ENCODE results near the gene ESRRG. TPM values are rescaled to one million over a fixed set of nuclear protein-coding genes. Genes with fewer than 3 reads are reported as not detected.

The ESRRG gene
- total and polyA plus RNA-seq, 3 donors from 2014 or later = 0.93 to 2.2 (median 1.6) TPM

DNA sequence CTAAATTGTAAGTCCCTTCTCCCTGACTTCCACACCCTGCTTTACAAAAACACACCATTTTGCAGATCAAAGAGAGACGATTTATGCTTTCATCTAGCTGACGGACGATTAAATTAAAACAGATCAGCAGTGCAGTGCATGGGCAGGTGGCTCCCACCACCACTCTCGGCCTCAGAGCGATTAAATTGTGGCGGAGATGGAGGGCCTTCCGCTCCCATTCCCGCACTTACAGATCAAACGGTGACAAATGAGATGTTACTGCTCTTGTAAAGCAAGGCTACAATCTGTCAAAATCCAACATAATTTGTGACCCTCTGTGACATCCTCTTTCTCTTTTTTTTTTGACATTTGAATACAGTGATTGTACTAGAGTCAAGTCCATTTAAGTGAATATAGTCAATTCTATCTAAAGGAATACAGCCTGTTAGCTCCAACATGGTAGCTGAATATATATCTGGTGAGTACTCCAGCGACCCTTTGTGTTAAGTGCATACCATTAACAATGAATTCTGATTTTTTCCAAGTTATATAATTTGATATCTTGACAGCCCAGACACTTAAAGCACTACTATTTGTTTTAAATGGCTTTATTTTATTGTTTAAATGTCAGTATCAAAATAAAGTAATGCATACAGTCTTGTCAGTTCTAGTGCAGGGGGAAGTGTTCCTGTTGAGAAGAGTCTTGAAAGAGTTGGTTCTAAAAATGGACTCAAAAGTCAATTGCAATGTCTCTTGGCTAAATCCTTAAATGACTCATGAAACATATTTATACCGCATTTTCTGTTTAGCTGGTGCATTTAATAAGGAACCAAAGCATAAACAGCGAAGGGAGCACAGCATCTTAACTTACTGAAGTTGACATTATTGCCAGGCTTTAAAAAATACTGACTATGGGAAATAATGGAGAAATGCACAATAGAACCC is 109.0 kb downstream of the ESRRG start:
- no peak overlapping the region for H3K4me3 ChIP-seq
- no peaks in the 10 kb centered on the region for H3K27me3 ChIP-seq
- WGBS, 2 donors = 84 to 87% methylated on average over 12 of the region's 12 CpGs
- TF ChIP-seq, protein P1, sequence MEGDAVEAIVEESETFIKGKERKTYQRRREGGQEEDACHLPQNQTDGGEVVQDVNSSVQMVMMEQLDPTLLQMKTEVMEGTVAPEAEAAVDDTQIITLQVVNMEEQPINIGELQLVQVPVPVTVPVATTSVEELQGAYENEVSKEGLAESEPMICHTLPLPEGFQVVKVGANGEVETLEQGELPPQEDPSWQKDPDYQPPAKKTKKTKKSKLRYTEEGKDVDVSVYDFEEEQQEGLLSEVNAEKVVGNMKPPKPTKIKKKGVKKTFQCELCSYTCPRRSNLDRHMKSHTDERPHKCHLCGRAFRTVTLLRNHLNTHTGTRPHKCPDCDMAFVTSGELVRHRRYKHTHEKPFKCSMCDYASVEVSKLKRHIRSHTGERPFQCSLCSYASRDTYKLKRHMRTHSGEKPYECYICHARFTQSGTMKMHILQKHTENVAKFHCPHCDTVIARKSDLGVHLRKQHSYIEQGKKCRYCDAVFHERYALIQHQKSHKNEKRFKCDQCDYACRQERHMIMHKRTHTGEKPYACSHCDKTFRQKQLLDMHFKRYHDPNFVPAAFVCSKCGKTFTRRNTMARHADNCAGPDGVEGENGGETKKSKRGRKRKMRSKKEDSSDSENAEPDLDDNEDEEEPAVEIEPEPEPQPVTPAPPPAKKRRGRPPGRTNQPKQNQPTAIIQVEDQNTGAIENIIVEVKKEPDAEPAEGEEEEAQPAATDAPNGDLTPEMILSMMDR (IDR thresholded peaks at IDR 0.05) = no peak
- TF ChIP-seq POLR2A (IDR thresholded peaks at IDR 0.05) = no peak
- intact Hi-C loops (cut with DNase I; ENCODE audit: low total_unique reads) = no loop called here
- H3K9me3 ChIP-seq = no peaks in the 10 kb centered on the region
- H3K36me3 ChIP-seq (ENCODE audit: low read depth, missing control alignments) = no peaks in the 10 kb centered on the region
- DNase-seq = no peak
- no peak overlapping the region for H3K27ac ChIP-seq
- H3K4me1 ChIP-seq = no peaks in the 10 kb centered on the region

DNA sequence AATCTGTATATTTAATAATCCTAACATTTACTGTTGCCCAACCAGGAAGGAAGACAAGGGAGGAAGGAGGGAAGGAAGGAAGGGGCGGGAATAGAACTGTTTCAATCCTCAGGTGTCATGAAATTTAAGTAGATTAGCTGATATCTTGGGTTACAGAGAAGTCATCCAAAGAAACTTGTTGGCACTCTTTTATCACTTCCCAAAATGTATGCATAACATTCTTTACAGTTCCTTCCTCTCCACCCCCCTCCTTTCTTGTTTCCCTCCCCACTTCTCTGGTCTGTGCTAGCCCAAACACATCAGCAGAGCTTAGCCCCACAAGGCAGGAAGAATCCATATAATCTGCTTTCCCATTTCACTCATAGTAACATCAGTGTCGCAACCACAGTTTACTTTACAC is 110.9 kb downstream of the ESRRG start:
- TF ChIP-seq POLR2A (IDR thresholded peaks at IDR 0.05) = no peak
- TF ChIP-seq, protein P1 (IDR thresholded peaks at IDR 0.05) = no peak
- Histone ChIP-seq H3K4me3 (no peak overlapping the region), H3K27me3 (no peaks in the 10 kb centered on the region), H3K4me1 (no peaks in the 10 kb centered on the region), H3K36me3 (ENCODE audit: low read depth, missing control alignments) (no peaks in the 10 kb centered on the region), H3K27ac (no peak overlapping the region), H3K9me3 (no peaks in the 10 kb centered on the region)
- intact Hi-C loops (cut with DNase I; ENCODE audit: low total_unique reads) = no loop called here
- DNase-seq = no peak
- WGBS, 2 donors = 90 to 93% methylated on average over 2 of the region's 2 CpGs

DNA sequence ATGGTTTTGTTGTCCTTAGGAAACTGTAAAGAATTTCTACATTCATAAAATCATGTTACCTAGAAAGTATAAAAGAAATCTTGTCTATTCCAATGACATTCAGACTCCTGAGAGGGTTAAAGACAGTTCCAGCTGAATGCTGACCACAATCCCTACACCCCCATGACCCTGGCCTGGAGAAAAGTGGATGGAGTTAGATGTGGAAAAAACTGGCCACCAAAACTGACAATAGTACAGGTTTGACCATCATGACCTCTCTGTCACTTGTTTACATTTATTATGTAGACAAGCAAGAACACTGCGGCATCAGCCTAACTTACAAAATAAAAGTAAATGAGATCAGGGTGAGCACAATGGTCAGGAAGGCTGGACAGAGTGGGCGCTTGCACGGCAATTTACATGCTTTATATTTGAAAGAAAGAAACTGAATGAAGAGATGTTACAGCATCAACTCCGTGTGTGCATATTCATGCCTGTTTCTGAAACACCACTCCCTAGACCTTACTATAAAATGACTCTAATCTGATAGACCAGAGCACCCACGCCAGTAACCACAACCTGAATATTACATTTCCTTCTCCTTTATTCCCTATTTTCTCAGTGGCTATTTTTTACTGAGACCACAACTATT is 116.0 kb downstream of the ESRRG start:
- intact Hi-C loops (cut with DNase I; ENCODE audit: low total_unique reads) = no loop called here
- Histone ChIP-seq H3K4me3 (no peak overlapping the region), H3K27ac (no peak overlapping the region), H3K4me1 (no peaks in the 10 kb centered on the region), H3K36me3 (ENCODE audit: low read depth, missing control alignments) (no peaks in the 10 kb centered on the region), H3K27me3 (no peaks in the 10 kb centered on the region), H3K9me3 (no peaks in the 10 kb centered on the region)
- TF ChIP-seq POLR2A (IDR thresholded peaks at IDR 0.05) = no peak
- TF ChIP-seq, protein P1 (IDR thresholded peaks at IDR 0.05) = no peak
- DNase-seq = no peak
- WGBS, 2 donors = 79 to 83% methylated on average over 5 of the region's 5 CpGs

DNA sequence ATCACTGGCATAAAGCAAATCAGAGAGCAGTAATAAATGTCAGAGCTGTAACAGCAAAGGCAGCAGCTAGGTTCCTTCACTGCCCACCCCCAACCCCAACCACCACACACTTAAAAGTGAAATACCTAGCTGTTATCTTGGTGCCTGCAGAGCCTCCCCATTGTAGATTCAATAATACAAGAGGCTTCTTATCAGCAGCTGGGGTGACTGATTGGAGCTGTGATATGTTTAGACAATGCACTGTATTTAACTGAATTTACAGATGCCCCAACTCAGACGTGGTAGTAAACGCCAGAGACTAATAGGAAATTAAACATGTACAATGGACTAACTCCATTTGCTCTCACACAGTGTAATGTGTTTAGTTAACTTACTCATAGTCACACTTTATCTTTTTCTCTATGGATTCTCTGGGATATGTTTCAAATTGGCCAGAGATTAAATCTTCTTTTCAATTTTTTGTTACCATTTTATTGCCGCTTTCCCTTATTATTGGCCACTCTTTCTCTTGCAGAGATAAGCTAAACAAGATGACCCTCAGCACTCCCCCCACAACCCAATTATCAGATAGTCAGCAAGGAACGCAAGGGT is 117.1 kb downstream of the ESRRG start:
- no peak for DNase-seq
- TF ChIP-seq, protein P1 (IDR thresholded peaks at IDR 0.05) = no peak
- TF ChIP-seq POLR2A (IDR thresholded peaks at IDR 0.05) = no peak
- Histone ChIP-seq H3K27me3 (no peaks in the 10 kb centered on the region), H3K4me1 (no peaks in the 10 kb centered on the region), H3K27ac (no peak overlapping the region), H3K4me3 (no peak overlapping the region), H3K9me3 (no peaks in the 10 kb centered on the region), H3K36me3 (ENCODE audit: low read depth, missing control alignments) (no peaks in the 10 kb centered on the region)
- intact Hi-C loops (cut with DNase I; ENCODE audit: low total_unique reads) = no loop called here
- 51 to 54% methylated on average over 4 of the region's 4 CpGs for WGBS, 2 donors
